Mammary epithelial cell (primary cell): Measurements from ENCODE around the gene NISCH.

Experiments
- EZH2 ChIP-seq: IDR thresholded peaks from 2 replicates; pipeline ENCODE4 v1.6.1; 2012; ENCODE audit warnings: low read length, inconsistent platforms, borderline replicate concordance
- TF ChIP-seq, protein P1 (sequence below), 2 donors: IDR thresholded peaks in 1 of 2; conservative IDR thresholded peaks in 1 of 2; 2 replicates each; pipeline ENCODE4 v1.5.1; 2011 to 2012; ENCODE audit warnings: inconsistent platforms in 2 of 2, low read length in 2 of 2, mild to moderate bottlenecking in 2 of 2, control low read depth in 1 of 2, low read depth in 1 of 2; ENCODE audit not compliant: insufficient read depth in 1 of 2; ENCODE audit errors: extremely low read depth in 1 of 2

DNA sequence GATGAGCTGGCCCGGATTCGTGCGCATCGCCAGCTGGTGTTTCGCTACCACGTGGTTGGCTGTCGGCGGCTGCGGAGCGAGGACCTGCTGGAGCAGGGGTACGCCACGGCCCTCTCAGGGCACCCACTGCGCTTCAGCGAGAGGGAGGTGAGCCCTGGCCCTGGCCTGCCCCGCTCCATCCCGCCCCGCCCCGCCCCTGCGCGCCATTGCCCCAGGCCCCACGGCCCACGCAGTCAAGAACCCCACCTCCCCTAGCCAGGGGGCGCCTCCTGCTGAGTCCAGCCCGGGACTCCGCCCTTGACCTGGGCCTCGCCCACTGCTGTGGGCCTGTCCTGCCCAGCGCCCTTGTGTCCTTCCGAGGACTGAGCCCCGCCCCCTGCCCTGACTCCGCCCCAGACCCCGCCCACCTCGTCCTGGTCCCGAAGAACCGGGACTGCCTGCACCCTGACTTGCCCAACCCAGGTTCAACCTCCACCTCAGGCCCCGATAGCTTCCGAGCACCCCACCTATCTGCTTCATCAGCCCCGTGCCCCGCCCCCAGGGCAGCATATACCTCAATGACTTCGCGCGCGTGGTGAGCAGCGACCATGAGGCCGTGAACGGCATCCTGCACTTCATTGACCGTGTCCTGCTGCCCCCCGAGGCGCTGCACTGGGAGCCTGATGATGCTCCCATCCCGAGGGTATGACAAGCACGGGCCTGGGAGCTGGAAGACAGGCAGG, 63.5 kb downstream of the NISCH start:
- TF ChIP-seq, protein P1, sequence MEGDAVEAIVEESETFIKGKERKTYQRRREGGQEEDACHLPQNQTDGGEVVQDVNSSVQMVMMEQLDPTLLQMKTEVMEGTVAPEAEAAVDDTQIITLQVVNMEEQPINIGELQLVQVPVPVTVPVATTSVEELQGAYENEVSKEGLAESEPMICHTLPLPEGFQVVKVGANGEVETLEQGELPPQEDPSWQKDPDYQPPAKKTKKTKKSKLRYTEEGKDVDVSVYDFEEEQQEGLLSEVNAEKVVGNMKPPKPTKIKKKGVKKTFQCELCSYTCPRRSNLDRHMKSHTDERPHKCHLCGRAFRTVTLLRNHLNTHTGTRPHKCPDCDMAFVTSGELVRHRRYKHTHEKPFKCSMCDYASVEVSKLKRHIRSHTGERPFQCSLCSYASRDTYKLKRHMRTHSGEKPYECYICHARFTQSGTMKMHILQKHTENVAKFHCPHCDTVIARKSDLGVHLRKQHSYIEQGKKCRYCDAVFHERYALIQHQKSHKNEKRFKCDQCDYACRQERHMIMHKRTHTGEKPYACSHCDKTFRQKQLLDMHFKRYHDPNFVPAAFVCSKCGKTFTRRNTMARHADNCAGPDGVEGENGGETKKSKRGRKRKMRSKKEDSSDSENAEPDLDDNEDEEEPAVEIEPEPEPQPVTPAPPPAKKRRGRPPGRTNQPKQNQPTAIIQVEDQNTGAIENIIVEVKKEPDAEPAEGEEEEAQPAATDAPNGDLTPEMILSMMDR (conservative IDR thresholded peaks at IDR 0.05 in 1 of 2, IDR thresholded peaks at IDR 0.05 in 1 of 2; ENCODE audit: extremely low read depth in 1 of 2, insufficient read depth in 1 of 2, low read depth in 1 of 2, low read length in 2 of 2), result no peak
- TF ChIP-seq EZH2, result no peak
